Measurements from ENCODE around the gene CASTOR2. TPM values are rescaled to one million over a fixed set of nuclear protein-coding genes. Genes with fewer than 3 reads are reported as not detected.

The CASTOR2 gene
- total RNA-seq, 6 experiments from 2014 or later, result 2.1 to 10.2 (median 2.8) TPM

DNA sequence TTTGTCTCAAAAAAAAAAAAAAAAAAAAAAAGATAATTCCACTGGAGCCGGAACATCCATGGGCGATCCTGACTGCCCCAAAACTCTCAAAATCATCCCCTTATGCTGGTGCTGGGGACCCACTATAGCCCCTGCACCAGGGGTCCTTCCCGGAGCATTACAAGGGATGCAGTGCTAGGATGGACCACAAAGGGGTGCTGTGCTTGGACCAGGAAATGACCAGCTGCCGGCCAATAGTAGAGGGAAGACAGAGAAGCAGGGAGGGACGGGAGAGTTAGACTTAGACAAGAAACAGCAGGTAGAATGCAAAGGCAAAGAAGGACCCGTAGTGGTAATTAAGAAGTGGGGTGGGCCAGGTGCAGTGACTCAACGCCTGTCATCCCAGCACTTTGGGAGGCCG lies 68.6 kb downstream of the CASTOR2 start:
- Histone ChIP-seq H3K36me3 (no peaks in the 10 kb centered on the region), H3K9me3 (no peaks in the 10 kb centered on the region), H3K27me3 (no peaks in the 10 kb centered on the region), H3K4me3 (no peak overlapping the region), H3K27ac (no peak overlapping the region), H3K4me1 (no peaks in the 10 kb centered on the region)
- no peak for TF ChIP-seq CTCF (IDR thresholded peaks at IDR 0.05)
- TF ChIP-seq POLR2A (IDR thresholded peaks at IDR 0.05), result no peak
- DNase-seq (no peak), ATAC-seq (no peak)
- intact Hi-C loops (cut with DNase I), result no loop called here
- 95% methylated on average over 6 of the region's 8 CpGs for WGBS (ENCODE audit: insufficient coverage, low coverage, low lambda C conversion rate, missing lambda C conversion rate)

GRCh38 chr7:75033826-75034225 lies 69.3 kb downstream of the CASTOR2 start:
- WGBS (ENCODE audit: insufficient coverage, low coverage, low lambda C conversion rate, missing lambda C conversion rate), result 89% methylated on average over 5 of the region's 8 CpGs
- no peaks in the 10 kb centered on the region for H3K36me3 ChIP-seq
- intact Hi-C loops (cut with DNase I), result no loop called here
- no peaks in the 10 kb centered on the region for H3K9me3 ChIP-seq
- TF ChIP-seq CTCF (IDR thresholded peaks at IDR 0.05) (no peak), POLR2A (IDR thresholded peaks at IDR 0.05) (no peak)
- H3K27ac ChIP-seq, result no peak overlapping the region
- H3K27me3 ChIP-seq, result no peaks in the 10 kb centered on the region
- ATAC-seq, result no peak
- DNase-seq, result no peak
- no peaks in the 10 kb centered on the region for H3K4me1 ChIP-seq
- no peak overlapping the region for H3K4me3 ChIP-seq

DNA sequence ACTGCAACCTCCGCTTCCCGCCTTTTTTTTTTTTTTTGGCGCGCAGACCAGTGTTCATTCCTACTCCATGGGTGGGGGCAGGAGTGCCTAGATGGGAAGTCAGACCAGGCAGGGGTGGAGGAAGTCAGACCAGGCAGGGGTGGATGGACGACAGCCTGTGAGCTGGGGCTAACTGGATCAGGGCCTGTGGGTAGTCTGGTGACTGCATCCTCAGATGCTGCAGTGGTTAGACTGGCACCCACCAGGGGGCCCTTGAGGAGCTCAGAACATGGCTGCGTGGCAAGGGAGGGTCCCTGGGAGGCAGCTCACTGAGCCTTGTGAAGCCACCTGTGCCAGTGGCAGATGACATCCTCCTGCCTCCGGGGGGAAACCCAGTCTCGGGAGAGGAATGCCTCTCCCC lies 74.0 kb downstream of the CASTOR2 start:
- H3K4me3 ChIP-seq, result no peak overlapping the region
- no peak overlapping the region for H3K27ac ChIP-seq
- H3K4me1 ChIP-seq, result no peaks in the 10 kb centered on the region
- ATAC-seq (peak in 2 of 4 donors; percentile 22 to 27), DNase-seq (no peak)
- no peaks in the 10 kb centered on the region for H3K9me3 ChIP-seq
- H3K27me3 ChIP-seq, result no peaks in the 10 kb centered on the region
- intact Hi-C loops (cut with DNase I), result no loop called here
- peaks cover 0 to 18% (median 0%) of the 10 kb centered on the region in 4 donors for H3K36me3 ChIP-seq
- TF ChIP-seq POLR2A (IDR thresholded peaks at IDR 0.05) (no peak), CTCF (IDR thresholded peaks at IDR 0.05) (no peak)
- WGBS (ENCODE audit: insufficient coverage, low coverage, low lambda C conversion rate, missing lambda C conversion rate), result 91% methylated on average over 6 of the region's 8 CpGs

DNA sequence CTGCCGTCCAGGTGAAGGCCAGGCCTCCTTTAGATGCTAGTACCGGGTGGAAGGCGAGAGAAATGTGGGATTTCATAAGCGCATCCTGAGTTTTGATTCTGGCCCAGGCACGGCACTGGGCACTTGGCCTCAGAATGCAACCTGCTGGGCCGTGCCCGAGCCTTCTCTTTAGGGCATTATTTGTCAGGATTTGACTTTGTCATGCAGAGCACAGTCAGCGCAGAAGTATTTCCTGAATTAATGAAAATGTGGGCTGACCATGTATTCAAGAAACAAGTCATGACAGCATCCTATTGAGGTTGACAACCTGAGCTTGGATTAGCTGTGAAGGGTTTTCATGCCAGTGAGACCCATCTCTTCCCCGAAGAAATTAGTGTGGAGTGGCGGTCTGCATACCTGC lies 74.7 kb downstream of the CASTOR2 start:
- Histone ChIP-seq H3K27ac (no peak overlapping the region), H3K27me3 (no peaks in the 10 kb centered on the region), H3K4me1 (no peaks in the 10 kb centered on the region), H3K4me3 (no peak overlapping the region), H3K9me3 (no peaks in the 10 kb centered on the region), H3K36me3 (peaks cover 0 to 18% (median 0%) of the 10 kb centered on the region in 4 donors)
- ATAC-seq, result no peak
- WGBS (ENCODE audit: insufficient coverage, low coverage, low lambda C conversion rate, missing lambda C conversion rate), result 92% methylated on average over 5 of the region's 10 CpGs
- intact Hi-C loops (cut with DNase I), result no loop called here
- no peak for TF ChIP-seq POLR2A (IDR thresholded peaks at IDR 0.05)
- no peak for TF ChIP-seq CTCF (IDR thresholded peaks at IDR 0.05)
- no peak for DNase-seq

- DNase-seq (no peak), ATAC-seq (no peak)
- intact Hi-C loops (cut with DNase I), result no loop called here
- peaks cover 0 to 18% (median 0%) of the 10 kb centered on the region in 4 donors for H3K36me3 ChIP-seq
- H3K4me3 ChIP-seq, result no peak overlapping the region
- H3K4me1 ChIP-seq, result no peaks in the 10 kb centered on the region
- 88% methylated on average over 11 of the region's 11 CpGs for WGBS (ENCODE audit: insufficient coverage, low coverage, low lambda C conversion rate, missing lambda C conversion rate)
- H3K27ac ChIP-seq, result no peak overlapping the region
- TF ChIP-seq POLR2A (IDR thresholded peaks at IDR 0.05), result no peak
- TF ChIP-seq CTCF (IDR thresholded peaks at IDR 0.05), result no peak
- H3K27me3 ChIP-seq, result no peaks in the 10 kb centered on the region
- no peaks in the 10 kb centered on the region for H3K9me3 ChIP-seq
These were observed 75.2 kb downstream of the CASTOR2 start for GRCh38 chr7:75039709-75040108.

All from right lobe of liver (tissue), 6 donors.